ENCODE data around the gene MOCS1. TPM values are rescaled to one million over a fixed set of nuclear protein-coding genes. Genes with fewer than 3 reads are reported as not detected.

The MOCS1 gene
- total and polyA plus RNA-seq, 4 donors: 10.3 to 23.0 (median 19.2) TPM

- 91 to 93% methylated on average over 4 of the region's 4 CpGs for WGBS, 2 donors
- Histone ChIP-seq H3K36me3 (ENCODE audit: control insufficient read depth in 4 of 4, insufficient read depth in 4 of 4, low read length in 4 of 4) (peaks cover 4 to 41% (median 18%) of the 10 kb centered on the region in 4 donors), H3K27ac (ENCODE audit: low read depth in 1 of 2, low read length in 1 of 2) (no peak overlapping the region), H3K9ac (ENCODE audit: insufficient read depth in 1 of 2, low read length in 2 of 2) (no peak overlapping the region), H3K4me1 (ENCODE audit: control insufficient read depth in 5 of 5, insufficient read depth in 5 of 5, low read length in 5 of 5) (no peaks in the 10 kb centered on the region), H3K4me3 (no peak overlapping the region), H3K9me3 (ENCODE audit: control insufficient read depth in 4 of 4, insufficient read depth in 3 of 4, low read length in 3 of 4) (no peaks in the 10 kb centered on the region), H3K27me3 (ENCODE audit: control insufficient read depth in 3 of 3, insufficient read depth in 3 of 3, low read length in 2 of 3) (no peaks in the 10 kb centered on the region)
- no peak for TF ChIP-seq CTCF (IDR thresholded peaks at IDR 0.05; ENCODE audit: control extremely low read depth, extremely low read depth)
- DNase-seq (no peak), ATAC-seq (ENCODE audit: insufficient read depth, low FRiP score) (no peak)
These were observed 31.3 kb downstream of the MOCS1 start for GRCh38 chr6:39902786-39903465.

GRCh38 chr6:39902136-39902535, 32.1 kb downstream of the MOCS1 start:
- no peaks in the 10 kb centered on the region for H3K4me1 ChIP-seq (ENCODE audit: control insufficient read depth in 5 of 5, insufficient read depth in 5 of 5, low read length in 5 of 5)
- no peak for TF ChIP-seq CTCF (IDR thresholded peaks at IDR 0.05; ENCODE audit: control extremely low read depth, extremely low read depth)
- H3K9ac ChIP-seq (ENCODE audit: insufficient read depth in 1 of 2, low read length in 2 of 2): no peak overlapping the region
- no peak for DNase-seq
- H3K27ac ChIP-seq (ENCODE audit: low read depth in 1 of 2, low read length in 1 of 2): no peak overlapping the region
- 87 to 93% methylated on average over 2 of the region's 2 CpGs for WGBS, 2 donors
- ATAC-seq (ENCODE audit: insufficient read depth, low FRiP score): no peak
- H3K27me3 ChIP-seq (ENCODE audit: control insufficient read depth in 3 of 3, insufficient read depth in 3 of 3, low read length in 2 of 3): no peaks in the 10 kb centered on the region
- H3K9me3 ChIP-seq (ENCODE audit: control insufficient read depth in 4 of 4, insufficient read depth in 3 of 4, low read length in 3 of 4): no peaks in the 10 kb centered on the region
- H3K36me3 ChIP-seq (ENCODE audit: control insufficient read depth in 4 of 4, insufficient read depth in 4 of 4, low read length in 4 of 4): peaks cover 4 to 47% (median 21%) of the 10 kb centered on the region in 4 donors
- H3K4me3 ChIP-seq: no peak overlapping the region

GRCh38 chr6:39901670-39902069, 32.6 kb downstream of the MOCS1 start:
- DNase-seq (no peak), ATAC-seq (ENCODE audit: insufficient read depth, low FRiP score) (no peak)
- H3K27ac ChIP-seq (ENCODE audit: low read depth in 1 of 2, low read length in 1 of 2): no peak overlapping the region
- 86 to 88% methylated on average over 18 to 19 of the region's 19 CpGs for WGBS, 2 donors
- H3K36me3 ChIP-seq (ENCODE audit: control insufficient read depth in 4 of 4, insufficient read depth in 4 of 4, low read length in 4 of 4): peaks cover 1 to 50% (median 22%) of the 10 kb centered on the region in 4 donors
- no peaks in the 10 kb centered on the region for H3K27me3 ChIP-seq (ENCODE audit: control insufficient read depth in 3 of 3, insufficient read depth in 3 of 3, low read length in 2 of 3)
- no peaks in the 10 kb centered on the region for H3K9me3 ChIP-seq (ENCODE audit: control insufficient read depth in 4 of 4, insufficient read depth in 3 of 4, low read length in 3 of 4)
- no peak for TF ChIP-seq CTCF (IDR thresholded peaks at IDR 0.05; ENCODE audit: control extremely low read depth, extremely low read depth)
- no peak overlapping the region for H3K4me3 ChIP-seq
- no peak overlapping the region for H3K9ac ChIP-seq (ENCODE audit: insufficient read depth in 1 of 2, low read length in 2 of 2)
- H3K4me1 ChIP-seq (ENCODE audit: control insufficient read depth in 5 of 5, insufficient read depth in 5 of 5, low read length in 5 of 5): no peaks in the 10 kb centered on the region

Data from lung (tissue), 12 donors.